OCI-LY1 (cell line): ENCODE measurements around the gene FOXN3.
A peak's percentile ranks its signal among the peaks of the same experiment; 100 is the strongest.

Experiments
- H2AFZ ChIP-seq: fragments of 200-600 bp; sonication (generic), shearing (Covaris generic); 2 replicates; pipeline ENCODE4 v1.6.0; 2014; ENCODE audit warnings: antibody characterized with exemption, mild to moderate bottlenecking, low read length
- H3F3A ChIP-seq: fragments of 200-600 bp; sonication (generic), shearing (Covaris generic); 2 replicates; pipeline ENCODE4 v1.6.0; 2014; ENCODE audit warnings: mild to moderate bottlenecking, antibody characterized with exemption, low read length, moderate library complexity; ENCODE audit not compliant: insufficient read depth
- H3K27ac ChIP-seq: fragments of 200-600 bp; sonication (generic); 2 replicates; pipeline ENCODE4 v1.5.1; 2014; ENCODE audit warnings: low read length, mixed run types, mild to moderate bottlenecking, low read depth; ENCODE audit not compliant: poor library complexity, severe bottlenecking
- H3K27me3 ChIP-seq: fragments of 200-600 bp; sonication (generic); 2 replicates; pipeline ENCODE4 v1.6.0; 2014; ENCODE audit warnings: antibody characterized with exemption, mild to moderate bottlenecking, low read length, moderate library complexity; ENCODE audit not compliant: insufficient read depth
- H3K36me3 ChIP-seq: fragments of 200-600 bp; sonication (generic); 2 replicates; pipeline ENCODE4 v1.6.1; 2014; ENCODE audit warnings: mild to moderate bottlenecking, antibody characterized with exemption, low read length, moderate library complexity, mixed read lengths; ENCODE audit not compliant: insufficient read depth
- H3K4me1 ChIP-seq: fragments of 200-600 bp; sonication (generic); 2 replicates; pipeline ENCODE4 v1.5.1; 2014; ENCODE audit warnings: mild to moderate bottlenecking, low read length, moderate library complexity; ENCODE audit not compliant: insufficient read depth, severe bottlenecking
- H3K4me2 ChIP-seq: fragments of 200-600 bp; sonication (generic), shearing (Covaris generic); 2 replicates; pipeline ENCODE4 v1.6.1; 2014; ENCODE audit warnings: low read length
- H3K4me3 ChIP-seq: fragments of 200-600 bp; sonication (generic); 2 replicates; pipeline ENCODE4 v1.5.1; 2014; ENCODE audit warnings: low read length, low read depth, mild to moderate bottlenecking, mixed read lengths; ENCODE audit not compliant: poor library complexity, severe bottlenecking
- H3K79me2 ChIP-seq: fragments of 200-600 bp; shearing (Covaris generic); 2 replicates; pipeline ENCODE4 v1.6.1; 2016; ENCODE audit warnings: mixed run types, low read length, mixed read lengths; ENCODE audit not compliant: insufficient read depth
- H3K9ac ChIP-seq: fragments of 200-600 bp; sonication (generic), shearing (Covaris generic); 2 replicates; pipeline ENCODE4 v1.6.1; 2014; ENCODE audit warnings: mild to moderate bottlenecking, low read length, mixed read lengths
- H3K9me2 ChIP-seq: fragments of 200-600 bp; sonication (generic), shearing (Covaris generic); 2 replicates; pipeline ENCODE4 v1.6.1; 2014; ENCODE audit warnings: low read depth, mild to moderate bottlenecking, low read length, mixed read lengths
- H3K9me3 ChIP-seq: fragments of 200-600 bp; shearing (Covaris generic); 2 replicates; pipeline ENCODE4 v1.6.1; 2014; ENCODE audit warnings: low read length, mixed read lengths
- H4K20me1 ChIP-seq: fragments of 200-600 bp; sonication (generic), shearing (Covaris generic); 2 replicates; pipeline ENCODE4 v1.6.0; 2016; ENCODE audit warnings: mild to moderate bottlenecking, low read length; ENCODE audit not compliant: insufficient read depth
- EZH2 ChIP-seq: fragments of 200-600 bp; sonication (generic), shearing (Covaris generic); IDR thresholded peaks from 2 replicates; pipeline ENCODE4 v1.8.0; 2017; ENCODE audit warnings: borderline replicate concordance, mixed run types, mild to moderate bottlenecking, antibody characterized with exemption, low read length, moderate library complexity, mixed read lengths
- TF ChIP-seq, protein P1 (sequence below): fragments of 200-600 bp; sonication (generic), shearing (Covaris generic); IDR thresholded peaks from 2 replicates; pipeline ENCODE4 v1.5.1; 2017; ENCODE audit warnings: mild to moderate bottlenecking, antibody characterized with exemption, low read length, moderate library complexity, mixed read lengths

FOXN3 gene

DNA sequence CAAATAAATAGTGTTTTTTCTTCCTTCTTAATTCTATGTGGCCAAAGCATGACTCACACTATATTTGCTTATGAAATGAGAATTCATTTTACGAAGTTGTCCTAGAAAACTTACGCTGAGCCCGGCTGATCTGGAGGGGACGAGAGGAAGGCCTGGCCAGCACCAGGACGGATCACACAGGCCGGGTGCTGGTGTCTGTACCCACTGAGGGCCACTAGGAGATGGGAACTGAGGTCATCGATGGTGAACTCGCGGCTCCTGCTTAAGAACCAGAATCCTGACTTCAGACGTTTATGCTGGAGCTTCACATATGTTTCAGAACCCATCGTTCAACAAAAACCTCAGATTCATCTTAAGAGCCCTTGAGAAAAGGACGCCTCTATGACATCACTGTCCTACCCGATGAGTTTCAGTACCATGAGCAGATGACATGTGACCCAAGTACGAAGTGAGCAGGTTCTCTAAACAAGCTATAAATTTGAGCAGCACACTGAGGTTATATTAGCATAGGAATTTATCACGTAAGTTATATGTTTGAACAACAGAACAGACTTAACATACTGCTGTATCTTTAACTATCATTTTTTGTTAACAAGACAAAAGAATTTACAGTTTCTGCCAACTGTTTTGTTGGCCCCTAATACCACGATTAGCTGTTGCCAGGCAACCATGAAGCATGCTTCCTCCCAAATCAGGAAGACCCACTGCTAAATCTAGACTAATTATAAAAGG, 111.9 kb downstream of the FOXN3 start:
- no peak overlapping the region for H2AFZ ChIP-seq
- TF ChIP-seq EZH2: no peak
- TF ChIP-seq, protein P1, sequence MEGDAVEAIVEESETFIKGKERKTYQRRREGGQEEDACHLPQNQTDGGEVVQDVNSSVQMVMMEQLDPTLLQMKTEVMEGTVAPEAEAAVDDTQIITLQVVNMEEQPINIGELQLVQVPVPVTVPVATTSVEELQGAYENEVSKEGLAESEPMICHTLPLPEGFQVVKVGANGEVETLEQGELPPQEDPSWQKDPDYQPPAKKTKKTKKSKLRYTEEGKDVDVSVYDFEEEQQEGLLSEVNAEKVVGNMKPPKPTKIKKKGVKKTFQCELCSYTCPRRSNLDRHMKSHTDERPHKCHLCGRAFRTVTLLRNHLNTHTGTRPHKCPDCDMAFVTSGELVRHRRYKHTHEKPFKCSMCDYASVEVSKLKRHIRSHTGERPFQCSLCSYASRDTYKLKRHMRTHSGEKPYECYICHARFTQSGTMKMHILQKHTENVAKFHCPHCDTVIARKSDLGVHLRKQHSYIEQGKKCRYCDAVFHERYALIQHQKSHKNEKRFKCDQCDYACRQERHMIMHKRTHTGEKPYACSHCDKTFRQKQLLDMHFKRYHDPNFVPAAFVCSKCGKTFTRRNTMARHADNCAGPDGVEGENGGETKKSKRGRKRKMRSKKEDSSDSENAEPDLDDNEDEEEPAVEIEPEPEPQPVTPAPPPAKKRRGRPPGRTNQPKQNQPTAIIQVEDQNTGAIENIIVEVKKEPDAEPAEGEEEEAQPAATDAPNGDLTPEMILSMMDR: no peak; the same call in 1 of the 2 replicates
- H4K20me1 ChIP-seq: no peaks in the 10 kb centered on the region
- peak overlapping the region; percentile 77 for H3K4me2 ChIP-seq
- no peaks in the 10 kb centered on the region for H3K9me2 ChIP-seq
- no peaks in the 10 kb centered on the region for H3K27me3 ChIP-seq
- peaks cover 82% of the 10 kb centered on the region for H3K4me1 ChIP-seq
- H3K9ac ChIP-seq: peak overlapping the region; percentile 70
- H3K9me3 ChIP-seq: no peaks in the 10 kb centered on the region
- peak overlapping the region; percentile 98 for H3K27ac ChIP-seq
- H3K4me3 ChIP-seq: peak overlapping the region; percentile 50
- H3F3A ChIP-seq: 0 out of 2 replicates have a peak, but pooled peaks cover 3% of the 10 kb centered on the region
- H3K36me3 ChIP-seq: no peaks in the 10 kb centered on the region
- no peaks in the 10 kb centered on the region for H3K79me2 ChIP-seq

DNA sequence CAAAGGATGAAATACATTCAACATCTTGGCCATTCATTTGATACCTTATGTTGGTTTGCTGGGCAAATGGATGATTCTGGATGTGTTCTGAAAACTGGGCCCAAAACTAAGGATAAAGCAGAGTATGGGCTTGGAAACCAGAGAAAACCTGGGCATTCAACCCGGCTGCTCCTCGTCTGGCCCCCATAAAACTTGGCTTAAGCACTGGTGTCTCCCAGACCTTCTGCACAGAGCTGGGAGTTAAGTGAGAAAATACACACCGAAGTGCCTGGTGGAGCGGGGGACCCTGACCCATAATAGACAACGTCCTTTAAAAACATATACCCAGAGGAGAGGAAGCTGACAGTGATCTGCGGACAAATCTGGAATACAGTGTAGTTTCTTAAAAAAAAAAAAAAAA, 112.5 kb downstream of the FOXN3 start:
- Histone ChIP-seq H3K27ac (peak overlapping the region; percentile 98), H3K4me2 (peak overlapping the region; percentile 77), H3K4me3 (peak overlapping the region; percentile 50), H4K20me1 (no peaks in the 10 kb centered on the region), H3K9me2 (no peaks in the 10 kb centered on the region), H3F3A (0 out of 2 replicates have a peak, but pooled peaks cover 3% of the 10 kb centered on the region), H3K27me3 (no peaks in the 10 kb centered on the region), H2AFZ (no peak overlapping the region), H3K9ac (peak overlapping the region; percentile 70), H3K36me3 (peaks cover 3% of the 10 kb centered on the region), H3K4me1 (peaks cover 76% of the 10 kb centered on the region), H3K9me3 (no peaks in the 10 kb centered on the region), H3K79me2 (no peaks in the 10 kb centered on the region)
- TF ChIP-seq, protein P1: no peak
- no peak for TF ChIP-seq EZH2

DNA sequence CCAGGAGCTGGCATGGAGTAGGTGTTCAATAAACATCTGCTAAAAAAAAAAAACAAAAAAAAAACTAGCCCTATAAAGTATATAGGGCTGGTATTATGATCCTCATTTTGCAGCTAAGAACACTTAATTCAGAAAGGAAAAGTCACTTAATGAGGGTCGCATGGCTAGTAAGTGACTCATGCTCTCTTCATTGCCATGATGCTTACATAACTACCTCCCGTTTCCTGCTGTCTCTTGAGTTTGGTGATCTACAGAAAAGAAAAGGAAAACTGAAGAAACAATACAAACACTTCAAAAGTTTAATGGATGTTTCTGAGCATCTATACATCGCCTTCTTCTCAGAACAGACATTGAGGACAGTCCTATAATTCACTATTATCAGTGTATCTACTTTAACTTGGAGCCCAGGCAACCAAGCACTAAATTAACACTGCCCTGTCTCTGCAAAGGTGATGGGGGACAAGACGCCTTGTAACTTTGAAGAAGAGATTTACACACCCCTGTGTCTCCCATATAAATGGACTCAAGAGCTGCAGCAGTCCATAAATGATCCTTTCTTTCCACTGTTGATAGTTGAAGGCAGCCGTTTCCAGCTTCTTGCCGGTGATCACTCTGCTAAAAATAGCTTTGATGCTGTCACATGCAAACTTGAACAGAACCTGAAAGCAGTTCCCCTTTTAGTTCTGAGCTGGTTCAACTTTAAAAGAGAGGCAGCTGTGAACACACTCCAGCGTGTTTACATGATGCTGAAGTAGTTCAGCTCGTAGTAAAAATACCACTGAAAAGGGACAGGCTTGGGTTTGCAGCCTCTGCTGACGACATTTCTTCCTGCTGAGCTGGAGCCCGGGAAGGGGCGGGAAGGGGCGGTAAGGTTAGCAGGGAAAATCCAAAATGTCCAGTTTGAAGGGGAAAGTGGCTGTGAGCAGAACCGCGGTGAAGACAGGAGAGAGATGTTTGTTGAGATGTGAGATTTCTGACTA, 113.3 kb downstream of the FOXN3 start:
- Histone ChIP-seq H3K4me3 (peak overlapping the region; percentile 50), H3K79me2 (no peaks in the 10 kb centered on the region), H3K27ac (peak overlapping the region; percentile 98), H3K9me2 (no peaks in the 10 kb centered on the region), H3K4me1 (peaks cover 68% of the 10 kb centered on the region), H3K9me3 (0 out of 2 replicates have a peak, but pooled peaks cover 5% of the 10 kb centered on the region), H3K36me3 (peaks cover 10% of the 10 kb centered on the region), H2AFZ (no peak overlapping the region), H3F3A (0 out of 2 replicates have a peak, but pooled peaks cover 3% of the 10 kb centered on the region), H3K4me2 (peak overlapping the region; percentile 77), H4K20me1 (no peaks in the 10 kb centered on the region), H3K27me3 (no peaks in the 10 kb centered on the region), H3K9ac (peak overlapping the region; percentile 70)
- TF ChIP-seq, protein P1: no peak
- no peak for TF ChIP-seq EZH2
